ENCODE results near the gene GALM. TPM values are rescaled to one million over a fixed set of nuclear protein-coding genes. Genes with fewer than 3 reads are reported as not detected.
"Not testable (repeated sequence)": the region's sequence is repeated elsewhere in the genome, so short reads cannot be mapped to it uniquely, and the experiment has no call there.

The GALM gene
- total RNA-seq, 2 donors from 2014 or later, result 19.9 to 50.0 TPM

DNA sequence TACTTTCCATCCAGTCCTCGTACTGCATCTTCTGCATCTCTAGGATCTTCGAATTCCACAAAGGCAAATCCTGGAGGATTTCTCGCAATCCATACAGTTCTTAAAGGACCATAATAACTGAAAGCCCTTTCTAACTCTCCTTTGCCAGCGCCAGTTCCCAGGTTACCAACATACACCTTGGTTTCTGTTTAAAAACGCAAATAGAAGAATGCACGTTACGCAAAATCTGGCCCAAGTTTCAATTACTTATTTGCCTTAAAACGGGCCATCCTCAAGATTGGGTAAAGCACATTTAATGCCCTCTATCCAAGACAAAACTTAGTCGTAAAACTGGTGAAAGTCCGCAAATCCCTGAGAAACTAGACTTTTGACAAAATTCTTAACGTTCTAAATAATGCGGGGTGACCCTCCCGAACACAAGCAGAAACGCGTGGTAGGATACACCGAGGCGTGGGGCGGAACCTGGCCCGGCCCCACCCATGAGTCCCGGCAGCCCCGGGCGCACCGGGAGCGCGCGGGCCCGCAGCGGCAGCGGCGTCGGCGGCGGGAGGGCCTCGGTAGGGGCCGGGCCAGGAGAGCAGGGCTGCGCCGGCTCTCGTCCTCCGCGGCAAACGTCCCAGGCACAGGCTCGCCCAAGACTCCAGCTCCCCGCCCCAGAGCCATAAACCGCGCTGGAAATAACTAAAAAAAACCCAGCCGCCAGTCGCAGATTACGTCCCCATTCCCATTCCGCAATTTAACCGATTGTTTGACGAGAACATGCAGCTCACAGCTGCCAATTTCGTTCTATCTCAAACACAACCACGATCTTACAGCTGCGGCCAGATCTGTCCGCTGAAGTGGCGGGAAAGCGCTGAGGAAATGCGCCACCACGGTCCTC, 84.3 kb downstream of the GALM start:
- Mint-ChIP-seq H3K36me3 (peaks cover 59% of the 10 kb centered on the region), H3K4me3 (peak overlapping the region; percentile 100), H3K27ac (peak overlapping the region; percentile 99 to 100), H3K4me1 (ENCODE audit: low read depth in 2 of 2) (peaks cover 58 to 64% of the 10 kb centered on the region in 2 donors), H3K27me3 (no peaks in the 10 kb centered on the region), H3K9me3 (no peaks in the 10 kb centered on the region)
- DNase-seq (ENCODE audit: low spot score) (peak; percentile 74), ATAC-seq (peak; percentile 54 to 60)

DNA sequence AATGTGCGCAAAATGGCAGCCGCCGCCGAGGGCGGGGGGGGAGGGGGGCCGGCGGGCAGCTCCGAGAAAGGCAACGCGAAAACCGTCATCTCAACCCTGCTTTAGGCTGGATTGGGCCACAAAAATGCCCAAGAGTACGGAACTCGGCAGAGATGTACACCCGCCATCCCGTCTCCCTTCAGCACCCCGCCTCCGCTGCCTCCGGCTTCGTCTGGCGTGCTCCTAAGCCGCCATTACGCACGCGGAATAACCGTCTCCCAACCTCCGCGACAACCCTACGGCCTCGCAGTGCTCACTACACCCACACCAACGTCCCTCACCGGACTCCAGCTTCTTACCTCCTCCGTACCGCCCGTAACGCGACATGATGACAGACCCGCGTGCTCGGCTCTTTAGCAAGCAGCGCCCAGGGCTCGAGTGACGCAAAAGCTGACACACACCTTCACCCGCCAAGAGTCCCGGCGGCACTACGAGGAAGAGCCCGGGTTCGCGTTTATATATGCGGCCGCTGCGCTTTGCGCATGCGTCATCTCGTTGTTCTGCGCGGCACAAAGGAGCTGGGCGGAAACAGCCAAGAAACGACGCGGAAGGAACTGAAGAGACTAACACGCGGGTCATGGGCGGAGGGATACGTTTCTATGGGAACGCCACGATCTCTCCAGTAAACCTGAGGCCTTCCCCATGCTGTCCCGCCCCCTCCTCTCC, 85.1 kb downstream of the GALM start, which contains the start of gene SRSF7:
SRSF7 (minus strand) TSS at position 471 of the 705 bp plus-strand sequence; CDS start at position 366, 105 bp downstream.
- peak within 1 kb of the TSS; percentile 100 for H3K4me3 Mint-ChIP-seq
- peak; percentile 96 for DNase-seq (ENCODE audit: low spot score)
- peaks cover 52 to 57% of the 10 kb centered on the region in 2 donors for H3K4me1 Mint-ChIP-seq (ENCODE audit: low read depth in 2 of 2)
- peaks cover 53% of the 10 kb centered on the region for H3K36me3 Mint-ChIP-seq
- peak within 1 kb of the TSS; percentile 99 to 100 for H3K27ac Mint-ChIP-seq
- H3K27me3 Mint-ChIP-seq, result no peaks in the 10 kb centered on the region
- ATAC-seq, result peak; percentile 89 to 91
- H3K9me3 Mint-ChIP-seq, result no peaks in the 10 kb centered on the region

DNA sequence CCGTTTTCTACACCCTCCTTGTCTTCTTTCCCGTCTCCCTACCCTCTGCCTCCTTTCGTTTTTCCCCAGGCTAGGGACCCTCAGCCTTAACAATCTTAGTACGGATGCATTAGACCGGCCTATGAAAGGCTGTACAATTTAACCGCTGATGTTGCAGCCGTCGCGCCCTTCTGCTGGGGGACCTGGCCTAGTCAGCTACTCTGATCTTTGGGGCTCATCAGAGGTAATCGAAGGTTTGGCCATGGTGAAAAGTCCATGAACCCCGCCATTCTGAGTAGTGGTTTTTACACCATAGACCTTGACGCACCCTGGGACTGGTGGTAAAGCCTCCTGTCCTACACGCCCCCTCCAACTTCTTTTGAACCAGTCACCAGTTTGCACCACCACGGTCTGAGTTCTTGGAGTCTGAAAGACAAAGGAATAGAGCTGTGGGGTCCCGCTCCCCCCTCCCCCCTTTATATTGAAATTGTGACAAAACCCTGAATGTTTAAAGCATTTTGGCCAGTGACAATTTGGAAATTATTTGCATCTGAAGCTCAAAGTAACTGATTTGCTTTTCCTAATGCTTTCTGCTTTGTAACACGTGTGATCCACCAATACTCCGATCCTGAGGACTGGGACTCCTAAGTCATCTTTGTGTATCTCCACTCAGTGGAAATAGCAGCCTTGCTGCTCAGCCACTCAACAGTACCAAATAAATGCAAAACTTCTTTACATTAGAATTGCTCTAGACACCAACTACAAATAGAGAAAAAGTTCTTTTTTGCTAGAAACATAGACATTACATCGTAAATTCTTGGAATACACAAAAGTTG, 85.9 kb downstream of the GALM start:
- Mint-ChIP-seq H3K27ac (peak overlapping the region; percentile 99 to 100), H3K4me1 (ENCODE audit: low read depth in 2 of 2) (peaks cover 44 to 50% of the 10 kb centered on the region in 2 donors), H3K9me3 (no peaks in the 10 kb centered on the region), H3K36me3 (peaks cover 46% of the 10 kb centered on the region), H3K27me3 (no peaks in the 10 kb centered on the region), H3K4me3 (peak overlapping the region; percentile 100)
- ATAC-seq, result peak in 1 of 2 donors; percentile 18
- no peak for DNase-seq (ENCODE audit: low spot score)

DNA sequence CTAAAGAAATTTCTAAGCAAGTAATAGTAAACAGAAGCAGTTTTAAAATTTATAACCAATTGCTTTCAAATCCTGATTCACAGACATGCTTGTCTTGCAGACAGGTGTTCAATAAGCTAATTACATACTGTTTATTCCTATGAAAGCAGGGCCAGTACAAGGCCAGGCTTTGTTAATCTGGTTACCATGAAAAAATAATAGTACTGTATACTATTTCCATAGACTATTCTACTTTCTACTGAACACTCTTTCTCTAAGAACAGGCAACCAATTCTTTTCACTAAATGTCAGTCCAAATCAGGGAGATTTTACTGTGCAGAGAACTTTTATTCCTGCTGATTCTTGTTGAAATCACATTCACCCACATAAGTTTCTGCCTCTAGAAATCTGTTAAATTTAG, 88.1 kb downstream of the GALM start:
- H3K4me3 Mint-ChIP-seq, result peak overlapping the region; percentile 60
- no peaks in the 10 kb centered on the region for H3K9me3 Mint-ChIP-seq
- DNase-seq (ENCODE audit: low spot score) (no peak), ATAC-seq (no peak)
- no peaks in the 10 kb centered on the region for H3K27me3 Mint-ChIP-seq
- H3K27ac Mint-ChIP-seq, result peak overlapping the region in 1 of 2 donors; percentile 46
- peaks cover 23% of the 10 kb centered on the region for H3K36me3 Mint-ChIP-seq
- H3K4me1 Mint-ChIP-seq (ENCODE audit: low read depth in 2 of 2), result peaks cover 25 to 27% of the 10 kb centered on the region in 2 donors

DNA sequence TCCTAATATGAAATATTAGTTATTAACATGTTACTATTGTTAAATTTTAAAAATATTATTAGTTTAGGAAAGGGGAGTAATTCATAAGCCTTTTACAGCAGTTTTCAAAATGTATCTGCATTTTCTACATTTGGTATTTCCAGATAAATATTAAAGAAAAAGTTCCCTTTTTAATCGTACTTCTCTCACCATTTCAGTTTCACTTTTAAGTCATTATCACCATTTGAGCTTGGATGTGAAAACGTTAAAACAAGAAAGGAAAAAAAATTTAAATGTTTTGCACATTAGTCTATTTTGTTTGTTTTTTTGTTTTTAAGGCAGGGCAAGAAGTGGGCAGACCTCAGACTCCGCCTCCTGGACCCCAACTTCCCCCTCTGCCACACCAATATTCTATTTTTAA, 88.6 kb downstream of the GALM start:
- no peaks in the 10 kb centered on the region for H3K27me3 Mint-ChIP-seq
- peak overlapping the region; percentile 68 for H3K4me3 Mint-ChIP-seq
- H3K36me3 Mint-ChIP-seq, result peaks cover 19% of the 10 kb centered on the region
- no peaks in the 10 kb centered on the region for H3K9me3 Mint-ChIP-seq
- no peak for ATAC-seq
- peak overlapping the region in 1 of 2 donors; percentile 46 for H3K27ac Mint-ChIP-seq
- no peak for DNase-seq (ENCODE audit: low spot score)
- H3K4me1 Mint-ChIP-seq (ENCODE audit: low read depth in 2 of 2), result peaks cover 22 to 23% of the 10 kb centered on the region in 2 donors

DNA sequence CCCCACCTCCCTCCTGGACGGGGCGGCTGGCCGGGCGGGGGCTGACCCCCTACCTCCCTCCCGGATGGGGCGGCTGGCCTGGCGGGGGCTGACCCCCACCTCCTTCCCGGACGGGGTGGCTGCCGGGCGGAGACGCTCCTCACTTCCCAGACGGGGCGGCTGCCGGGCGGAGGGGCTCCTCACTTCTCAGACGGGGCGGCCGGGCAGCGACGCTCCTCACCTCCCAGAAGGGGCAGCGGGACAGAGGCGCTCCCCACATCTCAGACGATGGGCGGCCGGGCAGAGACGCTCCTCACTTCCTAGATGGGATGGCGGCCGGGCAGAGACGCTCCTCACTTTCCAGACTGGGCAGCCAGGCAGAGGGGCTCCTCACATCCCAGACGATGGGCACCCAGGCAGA, 90.0 kb downstream of the GALM start:
- peaks cover 14 to 16% of the 10 kb centered on the region in 2 donors for H3K4me1 Mint-ChIP-seq (ENCODE audit: low read depth in 2 of 2)
- not testable (repeated sequence) for H3K27ac Mint-ChIP-seq; H3K27me3 Mint-ChIP-seq; H3K4me3 Mint-ChIP-seq; H3K36me3 Mint-ChIP-seq; DNase-seq (ENCODE audit: low spot score); ATAC-seq; H3K9me3 Mint-ChIP-seq

DNA sequence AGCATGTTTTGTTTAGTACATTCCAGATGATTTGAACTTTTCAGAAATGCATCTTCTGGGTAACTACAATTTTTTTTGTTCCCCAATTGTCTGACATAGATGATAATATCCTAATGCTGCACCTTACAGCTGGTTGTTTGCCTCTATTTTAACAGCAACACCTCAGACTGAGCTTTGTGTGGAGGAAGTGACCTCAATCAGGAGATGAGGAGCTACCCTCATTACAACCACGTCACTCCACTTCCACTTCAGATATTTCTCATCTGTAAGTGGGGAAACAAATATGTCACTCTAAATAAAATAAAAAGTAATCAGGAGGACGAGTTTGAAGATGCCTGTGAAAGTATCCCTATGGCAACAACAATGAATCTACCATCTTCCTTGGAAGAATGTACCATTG, 97.3 kb downstream of the GALM start:
- Mint-ChIP-seq H3K36me3 (no peaks in the 10 kb centered on the region), H3K9me3 (no peaks in the 10 kb centered on the region), H3K27me3 (no peaks in the 10 kb centered on the region), H3K4me3 (no peak overlapping the region), H3K27ac (no peak overlapping the region), H3K4me1 (ENCODE audit: low read depth in 2 of 2) (peaks cover 0 to 7% of the 10 kb centered on the region in 2 donors)
- DNase-seq (ENCODE audit: low spot score) (no peak), ATAC-seq (peak in 1 of 2 donors; percentile 83)

DNA sequence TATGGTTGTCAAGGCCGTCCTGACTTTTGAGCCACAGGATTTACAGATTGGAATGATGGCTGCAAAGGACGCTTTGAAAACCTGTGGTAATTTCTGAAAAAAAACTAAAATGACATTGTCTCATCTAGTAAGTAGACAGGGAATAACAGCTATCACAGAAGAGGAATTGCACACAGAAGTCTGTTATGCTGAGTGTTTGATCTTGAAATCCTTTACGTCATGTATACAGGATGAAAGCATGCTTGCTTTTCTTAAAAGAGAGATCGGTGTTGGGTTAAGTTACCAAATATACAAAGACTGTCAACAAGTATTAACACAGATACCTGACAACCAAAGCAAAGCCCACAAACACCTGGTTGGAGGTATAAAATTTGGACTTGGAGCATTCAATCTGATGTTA, 97.8 kb downstream of the GALM start:
- Mint-ChIP-seq H3K9me3 (no peaks in the 10 kb centered on the region), H3K4me1 (ENCODE audit: low read depth in 2 of 2) (peaks cover 0 to 7% of the 10 kb centered on the region in 2 donors), H3K4me3 (no peak overlapping the region), H3K36me3 (no peaks in the 10 kb centered on the region), H3K27me3 (no peaks in the 10 kb centered on the region), H3K27ac (no peak overlapping the region)
- ATAC-seq (no peak), DNase-seq (ENCODE audit: low spot score) (no peak)

DNA sequence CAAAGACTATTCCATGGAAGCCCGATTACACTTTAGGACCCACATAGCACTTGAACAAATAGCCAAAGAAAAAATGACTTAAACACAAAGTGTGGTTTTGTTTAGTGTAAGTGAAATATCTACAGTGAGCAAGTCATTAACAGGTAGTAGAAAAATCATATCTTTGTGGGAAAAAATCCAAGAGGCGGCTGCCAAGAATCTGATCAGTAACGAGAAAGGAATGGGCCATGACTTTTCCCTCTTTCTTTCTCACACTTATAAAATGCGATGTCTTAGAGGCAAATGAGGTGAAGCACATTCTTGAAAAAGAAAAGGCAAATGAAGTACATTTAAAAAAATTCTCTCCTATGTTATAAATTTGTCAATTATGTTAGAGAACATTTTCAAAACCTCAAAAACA, 99.2 kb downstream of the GALM start:
- Mint-ChIP-seq H3K36me3 (no peaks in the 10 kb centered on the region), H3K4me1 (ENCODE audit: low read depth in 2 of 2) (peaks cover 0 to 7% of the 10 kb centered on the region in 2 donors), H3K27me3 (no peaks in the 10 kb centered on the region), H3K9me3 (no peaks in the 10 kb centered on the region), H3K4me3 (no peak overlapping the region), H3K27ac (no peak overlapping the region)
- DNase-seq (ENCODE audit: low spot score), result no peak
- no peak for ATAC-seq

DNA sequence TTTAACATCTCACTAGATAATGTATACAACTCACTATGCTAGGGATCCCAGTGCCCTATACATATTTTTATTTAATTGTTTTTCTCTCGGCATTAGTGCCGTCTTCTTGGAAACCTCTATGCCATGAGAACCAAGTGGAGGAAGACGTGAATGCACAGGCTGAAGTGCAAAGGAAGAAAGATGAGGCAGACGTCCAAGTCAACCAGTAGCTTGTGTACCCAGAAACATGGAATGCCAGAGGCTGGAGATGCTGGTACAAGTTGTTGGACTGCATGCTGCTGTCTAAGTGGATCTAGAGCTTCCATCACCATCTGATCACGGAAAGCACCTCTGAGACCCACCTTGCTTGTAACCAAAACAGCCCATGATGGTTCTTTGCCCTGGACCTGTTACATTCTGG, 99.6 kb downstream of the GALM start:
- H3K27ac Mint-ChIP-seq, result no peak overlapping the region
- peaks cover 0 to 7% of the 10 kb centered on the region in 2 donors for H3K4me1 Mint-ChIP-seq (ENCODE audit: low read depth in 2 of 2)
- no peak for DNase-seq (ENCODE audit: low spot score)
- no peaks in the 10 kb centered on the region for H3K36me3 Mint-ChIP-seq
- H3K4me3 Mint-ChIP-seq, result no peak overlapping the region
- no peaks in the 10 kb centered on the region for H3K27me3 Mint-ChIP-seq
- H3K9me3 Mint-ChIP-seq, result no peaks in the 10 kb centered on the region
- no peak for ATAC-seq

DNA sequence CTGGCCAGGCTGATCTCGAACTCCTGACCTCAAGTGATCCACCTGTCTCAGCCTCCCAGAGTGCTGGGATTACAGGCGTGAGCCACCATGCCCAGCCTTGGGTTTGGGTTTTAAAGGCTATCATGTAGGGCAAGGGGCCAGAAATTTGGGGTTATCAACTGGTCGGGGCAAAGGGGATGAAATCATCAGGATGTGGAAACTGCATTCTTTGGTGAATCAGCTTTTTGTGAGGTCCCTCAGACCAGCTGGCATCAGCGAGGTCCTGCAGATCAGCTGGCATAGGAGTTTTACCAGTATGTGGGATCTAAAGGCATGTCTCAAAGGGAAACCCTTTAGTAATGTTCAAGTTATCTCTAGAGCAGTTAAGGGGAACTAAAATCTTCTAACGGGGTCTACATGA, 105.7 kb downstream of the GALM start:
- Mint-ChIP-seq H3K27me3 (peaks cover 18 to 20% of the 10 kb centered on the region in 2 donors), H3K27ac (no peak overlapping the region), H3K36me3 (no peaks in the 10 kb centered on the region), H3K9me3 (no peaks in the 10 kb centered on the region), H3K4me1 (ENCODE audit: low read depth in 2 of 2) (no peaks in the 10 kb centered on the region), H3K4me3 (no peak overlapping the region)
- ATAC-seq, result no peak
- no peak for DNase-seq (ENCODE audit: low spot score)

DNA sequence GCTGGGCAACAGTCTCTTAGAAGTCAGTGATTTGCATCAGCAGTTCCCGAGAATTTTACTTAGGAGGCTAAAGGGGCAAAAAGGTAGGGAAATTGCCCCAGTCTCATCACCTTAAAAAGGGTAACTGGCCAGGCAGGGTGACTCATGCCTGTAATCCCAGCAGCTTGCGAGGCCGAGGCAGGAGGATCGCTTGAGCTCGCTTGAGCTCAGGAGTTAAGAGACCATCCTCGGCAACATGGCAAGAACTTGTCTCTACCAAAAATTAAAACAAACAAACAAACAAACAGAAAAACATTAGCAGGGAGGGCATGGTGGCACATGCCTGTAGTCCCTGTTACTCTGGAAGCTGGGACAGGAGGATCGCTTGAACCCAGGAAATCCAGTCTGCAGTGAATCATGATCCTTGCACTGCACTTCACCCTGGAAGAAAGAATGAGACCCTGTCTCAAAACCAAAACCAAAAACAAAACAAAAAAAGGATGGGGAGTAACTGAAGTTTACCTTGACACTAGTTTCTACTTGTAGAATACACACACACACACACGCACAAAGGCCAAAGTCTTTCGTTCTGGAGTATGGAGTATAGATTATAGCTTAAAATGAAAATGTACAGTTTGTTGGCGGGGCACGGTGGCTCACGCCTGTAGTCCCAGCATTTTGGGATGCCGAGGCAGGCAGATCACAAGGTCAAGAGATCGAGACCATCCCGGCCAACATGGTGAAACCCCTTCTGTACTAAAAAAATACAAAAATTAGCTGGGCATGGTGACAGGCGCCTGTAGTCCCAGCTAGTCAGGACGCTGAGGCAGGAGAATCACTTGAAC, 109.4 kb downstream of the GALM start:
- Mint-ChIP-seq H3K9me3 (no peaks in the 10 kb centered on the region), H3K4me3 (no peak overlapping the region), H3K27me3 (peaks cover 18 to 23% of the 10 kb centered on the region in 2 donors), H3K27ac (no peak overlapping the region), H3K4me1 (ENCODE audit: low read depth in 2 of 2) (peaks cover 5 to 11% of the 10 kb centered on the region in 2 donors), H3K36me3 (no peaks in the 10 kb centered on the region)
- DNase-seq (ENCODE audit: low spot score) (no peak), ATAC-seq (no peak)

DNA sequence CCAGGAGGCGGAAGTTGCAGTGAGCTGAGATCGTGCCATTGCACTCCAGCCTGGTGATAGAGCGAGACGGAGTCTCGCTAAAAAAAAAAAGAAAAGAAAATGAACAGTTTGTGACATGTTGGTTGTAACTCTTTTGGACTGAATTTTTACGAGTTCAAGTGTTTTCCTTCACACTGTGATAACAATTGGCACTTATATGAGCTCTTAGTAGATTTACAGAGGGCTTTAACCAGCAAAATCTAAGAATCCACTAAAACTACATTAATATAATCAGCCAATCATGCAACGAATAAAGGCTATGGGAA, 110.0 kb downstream of the GALM start:
- no peaks in the 10 kb centered on the region for H3K9me3 Mint-ChIP-seq
- peaks cover 18 to 21% of the 10 kb centered on the region in 2 donors for H3K27me3 Mint-ChIP-seq
- no peak overlapping the region for H3K27ac Mint-ChIP-seq
- DNase-seq (ENCODE audit: low spot score), result no peak
- H3K36me3 Mint-ChIP-seq, result no peaks in the 10 kb centered on the region
- H3K4me3 Mint-ChIP-seq, result no peak overlapping the region
- peaks cover 5 to 11% of the 10 kb centered on the region in 2 donors for H3K4me1 Mint-ChIP-seq (ENCODE audit: low read depth in 2 of 2)
- ATAC-seq, result no peak
